T-cell (primary cell): ENCODE data around the gene RUNX1. TPM values are rescaled to one million over a fixed set of nuclear protein-coding genes. Genes with fewer than 3 reads are reported as not detected.

Source experiments
- ATAC-seq, 4 experiments: fragments of 200-7000 bp in 3 of 4; fragments of 150-1000 bp in 1 of 4; cut with Tn5 transposase; replicated peaks in 1 of 4; 1 replicate in 3 of 4; 2 replicates in 1 of 4; pipeline ENCODE4 v1.10.0; 2021; ENCODE audit warnings: moderate library complexity in 3 of 4, mild to moderate bottlenecking in 2 of 4, moderate number of reproducible peaks in 1 of 4
- CTCF ChIA-PET, 2 donors: fragments of 300-600 bp; sonication (Branson Sonifier 250); formaldehyde crosslinking; loops; one replicate each; lab custom pipeline; 2022; ENCODE audit warnings: antibody characterized with exemption in 2 of 2; lab: Charles Lee
- POLR2A ChIA-PET, 2 donors: fragments of 300-600 bp; sonication (Branson Sonifier 250); formaldehyde crosslinking; loops; one replicate each; lab custom pipeline; 2022; ENCODE audit warnings: antibody characterized with exemption in 2 of 2; lab: Charles Lee
- DNase-seq, 35 experiments: peaks; one replicate each; pipeline versions ENCODE4 v3.0.0 to v3.0.0-alpha.2; 2013 to 2023
- H3K27ac ChIP-seq: one replicate; pipeline ENCODE4 v1.5.1; 2013; ENCODE audit warnings: low read length
- H3K27me3 ChIP-seq, 2 experiments: replicated peaks in 1 of 2; 1 replicate in 1 of 2; 2 replicates in 1 of 2; pipeline versions ENCODE4 v1.6.1 to v1.7.0; 2013; ENCODE audit warnings: low read length in 1 of 2, mixed read lengths in 1 of 2; ENCODE audit not compliant: control insufficient read depth in 2 of 2, insufficient read depth in 2 of 2; ENCODE audit errors: extremely low read depth in 1 of 2
- H3K36me3 ChIP-seq, 2 donors: 1 replicate in 1 of 2; 2 replicates in 1 of 2; pipeline versions ENCODE4 v1.6.1 to v1.7.0; 2013; ENCODE audit warnings: low read length in 1 of 2; ENCODE audit not compliant: control insufficient read depth in 2 of 2, insufficient read depth in 1 of 2; ENCODE audit errors: extremely low read depth in 1 of 2
- H3K4me1 ChIP-seq, 2 experiments: 1 replicate in 1 of 2; 2 replicates in 1 of 2; pipeline versions ENCODE4 v1.6.1 to v1.7.0; 2013; ENCODE audit warnings: low read length in 2 of 2, mixed read lengths in 1 of 2; ENCODE audit not compliant: insufficient read depth in 2 of 2, control insufficient read depth in 1 of 2; ENCODE audit errors: extremely low read depth in 1 of 2
- H3K4me3 ChIP-seq, 2 donors: 1 replicate in 1 of 2; 2 replicates in 1 of 2; pipeline versions ENCODE4 v1.5.1 to v1.7.0; 2013; ENCODE audit warnings: mild to moderate bottlenecking in 2 of 2, low read length in 1 of 2, moderate library complexity in 1 of 2; ENCODE audit not compliant: control insufficient read depth in 1 of 2; ENCODE audit errors: extremely low read depth in 1 of 2
- H3K9me3 ChIP-seq: 2 replicates; pipeline ENCODE4 v1.7.0; 2013
- H3K27ac Mint-ChIP-seq, 2 donors: one replicate each; pipeline ENCODE4 v1.8.0; 2020 to 2021; ENCODE audit warnings: mild to moderate bottlenecking in 2 of 2, mixed read lengths in 2 of 2
- H3K27me3 Mint-ChIP-seq, 2 donors: one replicate each; pipeline ENCODE4 v1.8.0; 2021 to 2022; ENCODE audit warnings: mixed read lengths in 2 of 2
- H3K36me3 Mint-ChIP-seq: one replicate; pipeline ENCODE4 v1.8.0; 2021; ENCODE audit warnings: mixed read lengths
- H3K4me1 Mint-ChIP-seq, 3 donors: one replicate each; pipeline ENCODE4 v1.8.0; 2020 to 2022; ENCODE audit warnings: mixed read lengths in 3 of 3, mild to moderate bottlenecking in 1 of 3
- H3K4me3 Mint-ChIP-seq, 3 donors: one replicate each; pipeline ENCODE4 v1.8.0; 2020 to 2022; ENCODE audit warnings: mild to moderate bottlenecking in 3 of 3, mixed read lengths in 3 of 3, moderate library complexity in 3 of 3
- H3K9me3 Mint-ChIP-seq, 3 donors: one replicate each; pipeline ENCODE4 v1.8.0; 2020 to 2022; ENCODE audit warnings: mixed read lengths in 3 of 3
- WGBS: methylation state at CpG from one replicate; pipeline ENCODE4 v1.1.5; 2013; ENCODE audit warnings: missing lambda C conversion rate; ENCODE audit not compliant: insufficient coverage; 5-methylcytosine and 5-hydroxymethylcytosine counted together
- total RNA-seq, 35 experiments: library from RNA in 6 of 35; stranded (reverse) in 6 of 35; fragments of 120-200 nt in 1 of 35; gene quantifications; one replicate each; pipeline versions ENCODE4 v1.2.1 to v1.2.4 and lab custom pipeline; 2013 to 2026

RUNX1 gene
- total RNA-seq, 5 donors from 2014 or later (not counting 1 experiment from before 2014, with no cell fraction given), result 87.0 to 117 (median 104) TPM

- no CpG with 5 or more reads among the region's 2 CpGs for WGBS
- Mint-ChIP-seq H3K4me1 (peaks cover 80 to 88% (median 87%) of the 10 kb centered on the region in 3 donors), H3K27ac (no peak overlapping the region), H3K9me3 (peaks cover 0 to 4% (median 0%) of the 10 kb centered on the region in 3 donors), H3K4me3 (no peak overlapping the region), H3K27me3 (no peaks in the 10 kb centered on the region), H3K36me3 (peaks cover 55% of the 10 kb centered on the region)
- DNase-seq (no peak), ATAC-seq (no peak)
- H3K27me3 ChIP-seq, result no peaks in the 10 kb centered on the region
- ChIA-PET POLR2A (interaction anchor here (0.7 to 1.1 kb wide), 2 partner anchors 14 to 467 kb away, joined by 3 to 10 read pairs; no protein-coding TSS in a partner anchor), CTCF (no interaction called here)
- H3K27ac ChIP-seq, result no peak overlapping the region
- H3K9me3 ChIP-seq, result no peaks in the 10 kb centered on the region
- peaks cover 5 to 14% of the 10 kb centered on the region in 2 donors for H3K36me3 ChIP-seq
- no peak overlapping the region for H3K4me3 ChIP-seq
- peaks cover 30 to 56% of the 10 kb centered on the region in 2 experiments for H3K4me1 ChIP-seq
These were observed 88.4 kb downstream of the RUNX1 start for GRCh38 chr21:34960687-34961086.

DNA sequence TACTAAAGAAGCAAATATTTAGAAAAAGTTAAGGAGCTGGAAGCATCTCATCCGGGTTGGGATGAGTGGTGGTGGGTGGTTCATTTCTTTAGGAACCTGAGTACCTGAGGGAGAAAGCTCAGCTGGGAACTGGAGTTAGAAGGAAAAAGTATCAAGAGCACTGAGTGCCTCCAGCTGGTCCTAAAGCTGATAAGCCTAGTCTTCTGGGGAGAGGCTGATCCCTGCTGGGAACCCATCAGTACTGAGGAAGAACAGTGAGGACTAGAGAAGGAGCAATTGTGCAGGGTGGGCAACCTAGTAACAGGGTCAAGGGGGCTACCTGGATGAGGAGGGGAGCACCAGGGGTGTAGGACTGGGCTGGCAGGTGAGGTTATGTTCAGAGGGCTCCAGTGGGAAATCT, 89.5 kb downstream of the RUNX1 start:
- WGBS, result 100% methylated on average over 1 of the region's 1 CpG
- Histone ChIP-seq H3K36me3 (peaks cover 5 to 12% of the 10 kb centered on the region in 2 donors), H3K4me3 (no peak overlapping the region), H3K4me1 (peaks cover 35 to 48% of the 10 kb centered on the region in 2 experiments), H3K27ac (no peak overlapping the region), H3K9me3 (no peaks in the 10 kb centered on the region), H3K27me3 (no peaks in the 10 kb centered on the region)
- CTCF ChIA-PET, result interaction anchor here (0.6 to 0.8 kb wide), 2 partner anchors 8 to 92 kb away, joined by 3 to 7 read pairs; no protein-coding TSS in a partner anchor
- POLR2A ChIA-PET, result no interaction called here
- H3K27me3 Mint-ChIP-seq, result no peaks in the 10 kb centered on the region
- H3K4me1 Mint-ChIP-seq, result peaks cover 80 to 87% (median 87%) of the 10 kb centered on the region in 3 donors
- peak overlapping the region; percentile 53 to 56 for H3K27ac Mint-ChIP-seq
- peaks cover 51% of the 10 kb centered on the region for H3K36me3 Mint-ChIP-seq
- DNase-seq, result no peak
- H3K4me3 Mint-ChIP-seq, result peak overlapping the region in 1 of 3 donors; percentile 26
- ATAC-seq, result no peak
- peaks cover 0 to 4% (median 0%) of the 10 kb centered on the region in 3 donors for H3K9me3 Mint-ChIP-seq

DNA sequence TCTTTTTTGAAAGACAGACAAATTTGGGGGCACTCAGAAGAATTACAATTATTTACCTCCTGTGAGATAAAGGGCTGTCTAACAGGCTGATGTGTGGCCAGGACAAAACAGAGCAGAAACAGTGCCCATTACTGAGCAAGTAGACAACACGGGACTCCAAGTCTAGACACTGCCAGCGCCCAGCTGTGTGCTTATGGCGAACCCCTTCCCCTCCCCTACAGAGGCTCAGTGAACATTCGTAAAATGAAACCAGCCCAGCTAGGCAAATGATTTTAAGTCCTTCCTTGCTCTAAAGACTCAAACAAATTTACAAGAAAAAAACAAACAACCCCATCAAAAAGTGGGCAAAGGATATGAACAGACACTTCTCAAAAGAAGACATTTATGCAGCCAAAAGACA, 91.1 kb downstream of the RUNX1 start:
- H3K36me3 ChIP-seq, result peaks cover 5 to 12% of the 10 kb centered on the region in 2 donors
- peaks cover 34% of the 10 kb centered on the region in 2 experiments for H3K4me1 ChIP-seq
- peaks cover 80 to 89% (median 88%) of the 10 kb centered on the region in 3 donors for H3K4me1 Mint-ChIP-seq
- ATAC-seq (no peak), DNase-seq (no peak)
- no peaks in the 10 kb centered on the region for H3K27me3 ChIP-seq
- H3K27ac ChIP-seq, result no peak overlapping the region
- POLR2A ChIA-PET, result no interaction called here
- 83% methylated on average over 3 of the region's 4 CpGs for WGBS
- peaks cover 46% of the 10 kb centered on the region for H3K36me3 Mint-ChIP-seq
- H3K4me3 Mint-ChIP-seq, result no peak overlapping the region
- H3K9me3 ChIP-seq, result no peaks in the 10 kb centered on the region
- CTCF ChIA-PET, result no interaction called here
- no peak overlapping the region for H3K4me3 ChIP-seq
- no peaks in the 10 kb centered on the region for H3K27me3 Mint-ChIP-seq
- H3K9me3 Mint-ChIP-seq, result peaks cover 0 to 4% (median 0%) of the 10 kb centered on the region in 3 donors
- peak overlapping the region; percentile 8 to 64 for H3K27ac Mint-ChIP-seq

DNA sequence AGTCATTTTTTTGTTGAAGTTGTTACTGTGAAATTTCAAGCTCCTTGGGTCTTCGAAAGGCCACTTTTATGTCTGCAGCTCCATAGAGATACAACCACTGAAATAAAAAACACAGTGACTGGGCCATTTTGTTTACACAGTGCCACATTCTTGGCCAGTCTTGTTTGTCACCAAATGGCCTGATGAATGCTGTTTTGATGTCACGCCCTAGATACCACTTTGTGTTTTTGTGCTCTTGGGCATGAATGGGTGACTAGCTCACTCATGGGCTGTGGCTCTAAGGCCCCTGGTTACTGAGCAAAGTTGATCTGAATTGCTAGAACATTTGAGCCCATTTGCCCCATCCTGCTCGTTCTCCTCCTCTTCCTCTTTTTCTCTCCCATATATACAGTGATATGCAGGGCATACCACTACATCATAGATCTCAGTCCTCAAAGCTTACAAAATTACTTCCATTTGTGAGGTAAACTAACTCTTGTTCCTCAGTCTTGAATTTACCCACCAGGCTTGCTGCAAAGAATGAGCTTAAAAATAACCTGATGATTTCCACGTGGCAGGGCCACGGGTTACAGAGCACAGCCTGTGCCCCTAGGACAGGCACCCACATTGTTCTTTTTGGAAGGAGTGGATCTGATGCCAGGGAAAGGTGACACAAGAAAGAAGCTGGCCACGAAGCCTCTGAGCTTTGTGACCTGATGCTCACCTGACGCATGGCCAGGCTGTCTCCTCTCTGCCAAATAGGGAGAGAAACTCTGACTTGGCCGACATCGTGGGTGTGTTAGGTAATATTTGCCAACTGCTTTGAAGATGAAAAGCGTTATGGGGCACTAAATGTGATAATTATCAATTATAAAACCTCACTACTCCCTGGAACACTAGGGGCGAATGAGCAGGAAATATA, 92.4 kb downstream of the RUNX1 start:
- no peak for DNase-seq
- Histone ChIP-seq H3K27ac (no peak overlapping the region), H3K36me3 (peaks cover 5 to 12% of the 10 kb centered on the region in 2 donors), H3K4me3 (no peak overlapping the region), H3K4me1 (peaks cover 26 to 30% of the 10 kb centered on the region in 2 experiments), H3K27me3 (no peaks in the 10 kb centered on the region), H3K9me3 (no peaks in the 10 kb centered on the region)
- Mint-ChIP-seq H3K27ac (peak overlapping the region; percentile 5 to 45), H3K9me3 (peaks cover 0 to 4% (median 0%) of the 10 kb centered on the region in 3 donors), H3K4me1 (peaks cover 78 to 87% (median 85%) of the 10 kb centered on the region in 3 donors), H3K4me3 (peak overlapping the region in 1 of 3 donors; percentile 22), H3K27me3 (no peaks in the 10 kb centered on the region), H3K36me3 (peaks cover 55% of the 10 kb centered on the region)
- CTCF ChIA-PET, result no interaction called here
- ATAC-seq, result no peak
- 97% methylated on average over 5 of the region's 11 CpGs for WGBS
- POLR2A ChIA-PET, result interaction anchor here (0.5 to 1.5 kb wide), 3 partner anchors 18 to 111 kb away, joined by 3 to 13 read pairs (median 5); no protein-coding TSS in a partner anchor

DNA sequence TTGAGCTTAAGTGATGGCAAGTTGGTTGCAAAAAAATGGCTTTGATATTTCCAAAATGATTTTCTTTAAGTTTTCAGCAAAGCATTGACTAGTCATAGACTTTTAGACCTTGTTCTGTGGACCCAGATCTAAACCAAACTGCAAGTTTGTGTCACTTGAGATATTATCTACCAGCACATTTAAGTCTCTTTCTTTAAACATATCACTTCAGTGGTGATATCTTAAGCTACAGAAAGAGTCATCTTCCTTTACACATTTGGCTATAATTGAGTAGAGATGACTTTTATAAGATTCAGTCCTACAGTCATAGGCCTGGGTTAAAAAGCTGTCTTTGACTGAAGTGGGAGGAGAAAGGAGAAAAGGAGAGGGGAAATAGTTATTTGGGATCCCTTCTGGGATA, 95.2 kb downstream of the RUNX1 start:
- ATAC-seq (no peak), DNase-seq (no peak)
- ChIA-PET POLR2A (interaction anchor here (0.6 to 1.0 kb wide), 2 partner anchors 25 to 36 kb away, joined by 3 read pairs; no protein-coding TSS in a partner anchor), CTCF (interaction anchor here (0.5 to 1.1 kb wide), 3 partner anchors 18 to 273 kb away, joined by 3 to 4 read pairs (median 4); no protein-coding TSS in a partner anchor)
- Histone ChIP-seq H3K4me3 (no peak overlapping the region), H3K9me3 (no peaks in the 10 kb centered on the region), H3K4me1 (peaks cover 26 to 38% of the 10 kb centered on the region in 2 experiments), H3K36me3 (peaks cover 5% of the 10 kb centered on the region in 2 donors), H3K27ac (no peak overlapping the region), H3K27me3 (no peaks in the 10 kb centered on the region)
- Mint-ChIP-seq H3K4me3 (no peak overlapping the region), H3K27ac (peak overlapping the region; percentile 40 to 54), H3K36me3 (peaks cover 43% of the 10 kb centered on the region), H3K4me1 (peaks cover 73 to 85% (median 79%) of the 10 kb centered on the region in 3 donors), H3K27me3 (no peaks in the 10 kb centered on the region), H3K9me3 (peaks cover 0 to 4% (median 0%) of the 10 kb centered on the region in 3 donors)

DNA sequence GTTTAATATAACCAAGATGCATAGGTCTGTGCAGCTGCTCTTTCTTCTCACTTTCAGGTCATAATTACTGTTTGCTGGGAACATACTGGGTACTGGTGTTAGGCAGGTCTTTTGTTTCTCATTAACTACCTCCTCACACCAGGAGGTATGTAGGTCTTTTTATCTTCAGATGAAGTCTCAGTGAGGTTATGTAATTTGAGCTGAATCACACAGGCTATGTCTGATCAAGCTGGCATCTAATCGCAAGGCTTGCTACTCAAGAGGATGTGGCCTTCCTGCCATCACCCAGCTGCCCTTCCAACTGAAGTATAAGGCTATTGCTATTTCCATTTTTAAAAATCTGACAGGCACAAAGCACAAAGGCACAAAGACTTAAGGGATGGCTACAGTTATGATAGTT, 96.4 kb downstream of the RUNX1 start:
- Histone ChIP-seq H3K27ac (no peak overlapping the region), H3K36me3 (peaks cover 5 to 6% of the 10 kb centered on the region in 2 donors), H3K4me1 (peaks cover 28 to 38% of the 10 kb centered on the region in 2 experiments), H3K4me3 (no peak overlapping the region), H3K9me3 (no peaks in the 10 kb centered on the region), H3K27me3 (no peaks in the 10 kb centered on the region)
- ChIA-PET POLR2A (interaction anchor here (0.6 to 0.9 kb wide), 3 partner anchors 25 to 38 kb away, joined by 3 to 11 read pairs (median 5); no protein-coding TSS in a partner anchor), CTCF (interaction anchor here (0.7 kb wide), 2 partner anchors 267 to 465 kb away, joined by 3 to 6 read pairs; no protein-coding TSS in a partner anchor)
- DNase-seq (no peak), ATAC-seq (peak; percentile 27 to 75 (median 50))
- Mint-ChIP-seq H3K36me3 (peaks cover 41% of the 10 kb centered on the region), H3K9me3 (peaks cover 0 to 4% (median 0%) of the 10 kb centered on the region in 3 donors), H3K4me3 (no peak overlapping the region), H3K27ac (peak overlapping the region in 1 of 2 donors; percentile 67), H3K4me1 (peaks cover 78 to 90% (median 82%) of the 10 kb centered on the region in 3 donors), H3K27me3 (no peaks in the 10 kb centered on the region)
- 40% methylated on average over 1 of the region's 1 CpG for WGBS
